Loucy (cell line): ENCODE results near the gene HERC2.
"Not testable (repeated sequence)": the region's sequence is repeated elsewhere in the genome, so short reads cannot be mapped to it uniquely, and the experiment has no call there.

Experiments
- CTCF ChIP-seq: fragments of 200-600 bp; sonication (generic); conservative IDR thresholded peaks from 2 replicates; pipeline ENCODE4 v1.5.1; 2014; ENCODE audit warnings: mild to moderate bottlenecking, antibody characterized with exemption, low read length
- EZH2phosphoT487 ChIP-seq: fragments of 200-600 bp; IDR thresholded peaks from 2 replicates; pipeline ENCODE4 v1.6.1; 2018; ENCODE audit warnings: antibody characterized with exemption, mild to moderate bottlenecking, moderate library complexity, borderline replicate concordance

GRCh38 chr15:28365502-28365901 lies 43.5 kb upstream of the HERC2 start:
- TF ChIP-seq CTCF, EZH2phosphoT487: not testable (repeated sequence)
